HG03378 (cell line): Measurements from ENCODE around the gene PABPN1.
"Not testable (repeated sequence)": the region's sequence is repeated elsewhere in the genome, so short reads cannot be mapped to it uniquely, and the experiment has no call there.

Experiments
- ATAC-seq: cut with Tn5 transposase; IDR thresholded peaks from one replicate; pipeline ENCODE4 v1.9.1; 2021; ENCODE audit warnings: mild to moderate bottlenecking, moderate library complexity; ENCODE audit not compliant: unreplicated experiment

PABPN1 gene

GRCh38 chr14:23301288-23301968, 19.8 kb upstream of the PABPN1 start:
- ATAC-seq: peak; percentile 65

- no peak for ATAC-seq
Measured at GRCh38 chr14:23301969-23302289, 19.3 kb upstream of the PABPN1 start.

- peak; percentile 33 for ATAC-seq
Measured at GRCh38 chr14:23302290-23303225, 18.7 kb upstream of the PABPN1 start, which contains the start of gene PPP1R3E. TSS of gene PPP1R3E (minus strand) at chr14:23302859. CDS start at chr14:23302576, 283 bp downstream.

GRCh38 chr14:23306412-23307145, 14.7 kb upstream of the PABPN1 start, which contains the start of gene BCL2L2:
TSS of gene BCL2L2 (plus strand) at chr14:23306833. CDS start at chr14:23307768, 935 bp downstream.
- no peak for ATAC-seq

- no peak for ATAC-seq
Measured at GRCh38 chr14:23307146-23307530, 14.1 kb upstream of the PABPN1 start.

GRCh38 chr14:23307687-23308644, 13.3 kb upstream of the PABPN1 start:
- ATAC-seq: no peak

- ATAC-seq: no peak
Measured at GRCh38 chr14:23308721-23309445, 12.4 kb upstream of the PABPN1 start.

GRCh38 chr14:23310546-23310945, 10.7 kb upstream of the PABPN1 start:
- no peak for ATAC-seq

GRCh38 chr14:23316300-23316699, 5.0 kb upstream of the PABPN1 start:
- ATAC-seq: no peak

- no peak for ATAC-seq
Measured at GRCh38 chr14:23319746-23320583, 1.3 kb upstream of the PABPN1 start.

GRCh38 chr14:23321572-23322547, 603 bp downstream of the PABPN1 start:
- no peak for ATAC-seq

GRCh38 chr14:23322568-23323517, 1.6 kb downstream of the PABPN1 start:
- ATAC-seq: no peak

GRCh38 chr14:23323838-23324454, 2.7 kb downstream of the PABPN1 start:
- no peak for ATAC-seq

- ATAC-seq: no peak
Measured at GRCh38 chr14:23324455-23324846, 3.2 kb downstream of the PABPN1 start.

- ATAC-seq: no peak
Measured at GRCh38 chr14:23324993-23325392, 3.7 kb downstream of the PABPN1 start.

GRCh38 chr14:23325746-23326145, 4.5 kb downstream of the PABPN1 start:
- ATAC-seq: not testable (repeated sequence)
